ENCODE measurements around the gene RDH13. TPM values are rescaled to one million over a fixed set of nuclear protein-coding genes. Genes with fewer than 3 reads are reported as not detected.

RDH13 gene
- total and polyA plus RNA-seq, 2 of the 8 experiments (the other 6 are each of a cell fraction or from before 2014, with no cell fraction given), result 15.9 to 31.5 TPM

- TF ChIP-seq, protein P1, sequence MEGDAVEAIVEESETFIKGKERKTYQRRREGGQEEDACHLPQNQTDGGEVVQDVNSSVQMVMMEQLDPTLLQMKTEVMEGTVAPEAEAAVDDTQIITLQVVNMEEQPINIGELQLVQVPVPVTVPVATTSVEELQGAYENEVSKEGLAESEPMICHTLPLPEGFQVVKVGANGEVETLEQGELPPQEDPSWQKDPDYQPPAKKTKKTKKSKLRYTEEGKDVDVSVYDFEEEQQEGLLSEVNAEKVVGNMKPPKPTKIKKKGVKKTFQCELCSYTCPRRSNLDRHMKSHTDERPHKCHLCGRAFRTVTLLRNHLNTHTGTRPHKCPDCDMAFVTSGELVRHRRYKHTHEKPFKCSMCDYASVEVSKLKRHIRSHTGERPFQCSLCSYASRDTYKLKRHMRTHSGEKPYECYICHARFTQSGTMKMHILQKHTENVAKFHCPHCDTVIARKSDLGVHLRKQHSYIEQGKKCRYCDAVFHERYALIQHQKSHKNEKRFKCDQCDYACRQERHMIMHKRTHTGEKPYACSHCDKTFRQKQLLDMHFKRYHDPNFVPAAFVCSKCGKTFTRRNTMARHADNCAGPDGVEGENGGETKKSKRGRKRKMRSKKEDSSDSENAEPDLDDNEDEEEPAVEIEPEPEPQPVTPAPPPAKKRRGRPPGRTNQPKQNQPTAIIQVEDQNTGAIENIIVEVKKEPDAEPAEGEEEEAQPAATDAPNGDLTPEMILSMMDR (IDR thresholded peaks at IDR 0.05; ENCODE audit: control extremely low read depth in 1 of 3, insufficient read depth in 1 of 3, low read depth in 1 of 3, low read length in 3 of 3), result no peak
- no peak for TF ChIP-seq NANOG (IDR thresholded peaks at IDR 0.05; ENCODE audit: insufficient read depth, low read depth, low read length, poor library complexity, severe bottlenecking)
- no peak for TF ChIP-seq SRF (IDR thresholded peaks at IDR 0.05; ENCODE audit: low read depth, low read length)
- no peak for TF ChIP-seq FOSL1 (IDR thresholded peaks at IDR 0.05; ENCODE audit: insufficient read depth, low read depth, low read length)
These were observed 28.4 kb upstream of the RDH13 start (continued) for GRCh38 chr19:55091126-55091910.
